Adrenal gland (tissue), 12 donors: ENCODE results near the gene CYB561A3. TPM values are rescaled to one million over a fixed set of nuclear protein-coding genes. Genes with fewer than 3 reads are reported as not detected.

Source experiments
- DNase-seq, 7 donors: peaks; one replicate each; pipeline ENCODE4 v3.0.0-alpha.2; 2019 to 2020
- H3K27ac ChIP-seq, 5 donors: fragments of 200-600 bp; sonication (generic) in 4 of 5; 1 replicate in 3 of 5; 2 replicates in 2 of 5; pipeline versions ENCODE4 v1.5.1 to v1.8.0; 2016 to 2020; ENCODE audit warnings: mild to moderate bottlenecking in 1 of 5
- H3K27me3 ChIP-seq: fragments of 200-600 bp; 2 replicates; pipeline ENCODE4 v1.8.0; 2021
- H3K36me3 ChIP-seq, 2 donors: fragments of 200-600 bp; replicated peaks in 1 of 2; 1 replicate in 1 of 2; 2 replicates in 1 of 2; pipeline versions ENCODE4 v1.5.1 to v1.8.0; 2018 to 2022
- H3K4me1 ChIP-seq, 2 donors: fragments of 200-600 bp; replicated peaks in 1 of 2; 1 replicate in 1 of 2; 2 replicates in 1 of 2; pipeline versions ENCODE4 v1.5.1 to v1.8.0; 2018 to 2021
- H3K4me3 ChIP-seq, 4 donors: fragments of 200-600 bp; sonication (generic) in 3 of 4; one replicate each; pipeline ENCODE4 v1.5.1; 2016 to 2018
- H3K9me3 ChIP-seq, 3 donors: fragments of 200-600 bp; sonication (generic) in 1 of 3; replicated peaks in 1 of 3; 1 replicate in 2 of 3; 2 replicates in 1 of 3; pipeline versions ENCODE4 v1.5.1 to v1.8.0; 2016 to 2021
- CTCF ChIP-seq, 6 experiments: fragments of 450-650 bp in 4 of 6; fragments of 200-600 bp in 2 of 6; sonication (generic) in 1 of 6; IDR thresholded peaks; 1 replicate in 5 of 6; 2 replicates in 1 of 6; pipeline versions ENCODE4 v1.5.1 to v1.8.0; 2016 to 2021; ENCODE audit warnings: antibody characterized with exemption in 6 of 6, mild to moderate bottlenecking in 2 of 6, moderate library complexity in 1 of 6
- POLR2A ChIP-seq, 2 donors: fragments of 450-650 bp; IDR thresholded peaks; one replicate each; pipeline ENCODE4 v1.6.1; 2017; ENCODE audit warnings: antibody characterized with exemption in 2 of 2, mild to moderate bottlenecking in 2 of 2, moderate library complexity in 1 of 2
- WGBS, 4 donors: extraction: QIAGEN DNeasy Blood & Tissue Kit in 2 of 4; methylation state at CpG; one replicate each; pipeline versions ENCODE4 v1.1.5 to v1.1.7; 2013 to 2017; 5-methylcytosine and 5-hydroxymethylcytosine counted together
- intact Hi-C, 2 donors: fragments of 100-400 bp; cut with DNase I; formaldehyde crosslinking; loops; one replicate each; pipeline versions ENCODE4 v1.14.1 to v1.15.0; 2022 to 2023
- polyA plus RNA-seq, 3 donors: library from polyadenylated mRNA; stranded (reverse); fragments of 200-250 nt in 2 of 3; fragments of 350-450 nt in 1 of 3; fragmentation: Illumina TruSeq in 1 of 3; extraction: RNeasy Lipid Tissue Mini Kit (QIAGEN cat#74804) in 1 of 3; gene quantifications; one replicate each; pipeline ENCODE4 v1.2.3, GENCODE V29; 2013 to 2014
- total RNA-seq, 9 donors: library from RNA; depleted of rRNA in 4 of 9; stranded (reverse); fragments of >200 nt in 4 of 9; fragments of 120-200 nt in 1 of 9; fragmentation: NEBNext Ultra II Directional in 1 of 9; extraction: Animal tissue kit (Norgen Biotek cat#: 25700) in 1 of 9; gene quantifications; one replicate each; pipeline versions ENCODE4 v1.1.0 to v1.2.4, GENCODE V29; 2013 to 2023
- donor health status: healthy with polysubstance abuse.
- donor health status: Bipolar disorder and iron deficiency.
- donor health status: DM: yes; HTN: yes; CAD: no.
- donor health status: DM: no; HTN: no; CAD: no.
- donor health status: DM: no; HTN: no; CAD: no.
- donor health status: DM: yes; HTN: yes; CAD: no.

CYB561A3 gene
- total and polyA plus RNA-seq, 12 donors, result 46.1 to 1,306 (median 622) TPM

GRCh38 chr11:61368646-61369045, 7.0 kb upstream of the CYB561A3 start:
- TF ChIP-seq CTCF (IDR thresholded peaks at IDR 0.05) (no peak), POLR2A (IDR thresholded peaks at IDR 0.05) (no peak)
- peaks cover 0 to 51% of the 10 kb centered on the region in 2 donors for H3K36me3 ChIP-seq
- no peak for DNase-seq

GRCh38 chr11:61367406-61367805, 5.7 kb upstream of the CYB561A3 start:
- no peak overlapping the region for H3K4me3 ChIP-seq
- peak in 1 of 2 donors; percentile 16 for TF ChIP-seq POLR2A (IDR thresholded peaks at IDR 0.05)
- no peak for TF ChIP-seq CTCF (IDR thresholded peaks at IDR 0.05)
- intact Hi-C loops, result no loop called here
- H3K4me1 ChIP-seq, result peaks cover 54 to 81% of the 10 kb centered on the region in 2 donors
- no peaks in the 10 kb centered on the region for H3K9me3 ChIP-seq
- 23 to 36% (median 33%) methylated on average over 6 of the region's 6 CpGs for WGBS, 4 donors
- peaks cover 0 to 51% of the 10 kb centered on the region in 2 donors for H3K36me3 ChIP-seq
- peak overlapping the region; percentile 65 to 98 (median 86) for H3K27ac ChIP-seq
- no peaks in the 10 kb centered on the region for H3K27me3 ChIP-seq
- peak in 5 of 7 donors; percentile 64 to 83 (median 67) for DNase-seq

More at GRCh38 chr11:61368646-61369045, 7.0 kb upstream of the CYB561A3 start:
- Histone ChIP-seq H3K27ac (peak overlapping the region in 4 of 5 donors; percentile 77 to 98 (median 90)), H3K9me3 (no peaks in the 10 kb centered on the region), H3K4me3 (no peak overlapping the region), H3K27me3 (no peaks in the 10 kb centered on the region), H3K4me1 (peaks cover 56 to 85% of the 10 kb centered on the region in 2 donors)
- 90 to 93% (median 90%) methylated on average over 7 of the region's 7 CpGs for WGBS, 4 donors
- intact Hi-C loops, result no loop called here

- H3K9me3 ChIP-seq, result no peaks in the 10 kb centered on the region
- peaks cover 59 to 77% of the 10 kb centered on the region in 2 donors for H3K4me1 ChIP-seq
- DNase-seq, result peak in 1 of 7 donors; percentile 12
- 71 to 80% (median 75%) methylated on average over 5 of the region's 5 CpGs for WGBS, 4 donors
- no peak overlapping the region for H3K4me3 ChIP-seq
- peaks cover 0 to 50% of the 10 kb centered on the region in 2 donors for H3K36me3 ChIP-seq
- peak overlapping the region in 4 of 5 donors; percentile 18 to 98 (median 96) for H3K27ac ChIP-seq
- H3K27me3 ChIP-seq, result no peaks in the 10 kb centered on the region
- TF ChIP-seq POLR2A (IDR thresholded peaks at IDR 0.05) (no peak), CTCF (IDR thresholded peaks at IDR 0.05) (no peak)
- intact Hi-C loops, result no loop called here
Observed at GRCh38 chr11:61364012-61364675, 2.5 kb upstream of the CYB561A3 start.

GRCh38 chr11:61362542-61362875, 827 bp upstream of the CYB561A3 start:
- peak overlapping the region; percentile 80 to 98 (median 97) for H3K27ac ChIP-seq
- H3K27me3 ChIP-seq, result no peaks in the 10 kb centered on the region
- peak in 3 of 7 donors; percentile 19 to 59 (median 48) for DNase-seq
- peaks cover 51 to 75% of the 10 kb centered on the region in 2 donors for H3K4me1 ChIP-seq
- peaks cover 0 to 33% of the 10 kb centered on the region in 2 donors for H3K36me3 ChIP-seq
- TF ChIP-seq CTCF (IDR thresholded peaks at IDR 0.05), result no peak
- WGBS, 4 donors, result 1 to 3% (median 1%) methylated on average over 12 of the region's 12 CpGs
- intact Hi-C loops, result no loop called here
- no peaks in the 10 kb centered on the region for H3K9me3 ChIP-seq
- H3K4me3 ChIP-seq, result peak overlapping the region in 3 of 4 donors; percentile 26 to 80 (median 47)
